Measurements from ENCODE around the gene ING4.

DNA sequence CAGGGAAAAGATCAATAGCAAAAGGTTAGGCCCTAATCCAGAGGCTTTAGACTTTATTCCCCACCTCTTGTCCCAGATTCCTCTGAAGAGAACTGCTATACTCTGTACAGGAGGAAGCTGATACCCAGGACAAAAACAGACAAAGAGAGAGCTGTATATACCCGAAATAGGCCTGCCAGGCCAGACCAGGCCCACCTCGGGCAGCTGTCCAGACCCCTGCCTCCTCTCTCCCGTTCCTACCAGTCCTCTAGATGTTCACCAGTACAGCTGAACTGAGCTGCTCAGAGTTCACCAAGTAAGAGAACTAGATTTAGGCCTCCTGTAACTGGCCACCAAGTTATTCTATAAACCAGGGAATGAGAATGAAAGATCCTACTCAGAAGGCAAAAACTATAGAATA lies 60.4 kb downstream of the ING4 start:
- TF ChIP-seq, protein P1, sequence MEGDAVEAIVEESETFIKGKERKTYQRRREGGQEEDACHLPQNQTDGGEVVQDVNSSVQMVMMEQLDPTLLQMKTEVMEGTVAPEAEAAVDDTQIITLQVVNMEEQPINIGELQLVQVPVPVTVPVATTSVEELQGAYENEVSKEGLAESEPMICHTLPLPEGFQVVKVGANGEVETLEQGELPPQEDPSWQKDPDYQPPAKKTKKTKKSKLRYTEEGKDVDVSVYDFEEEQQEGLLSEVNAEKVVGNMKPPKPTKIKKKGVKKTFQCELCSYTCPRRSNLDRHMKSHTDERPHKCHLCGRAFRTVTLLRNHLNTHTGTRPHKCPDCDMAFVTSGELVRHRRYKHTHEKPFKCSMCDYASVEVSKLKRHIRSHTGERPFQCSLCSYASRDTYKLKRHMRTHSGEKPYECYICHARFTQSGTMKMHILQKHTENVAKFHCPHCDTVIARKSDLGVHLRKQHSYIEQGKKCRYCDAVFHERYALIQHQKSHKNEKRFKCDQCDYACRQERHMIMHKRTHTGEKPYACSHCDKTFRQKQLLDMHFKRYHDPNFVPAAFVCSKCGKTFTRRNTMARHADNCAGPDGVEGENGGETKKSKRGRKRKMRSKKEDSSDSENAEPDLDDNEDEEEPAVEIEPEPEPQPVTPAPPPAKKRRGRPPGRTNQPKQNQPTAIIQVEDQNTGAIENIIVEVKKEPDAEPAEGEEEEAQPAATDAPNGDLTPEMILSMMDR (IDR thresholded peaks at IDR 0.05): no peak
- TF ChIP-seq ZFX (IDR thresholded peaks at IDR 0.05; ENCODE audit: borderline replicate concordance): no peak

Data from 22Rv1 (cell line).